ENCODE results near the gene AKAP9.

DNA sequence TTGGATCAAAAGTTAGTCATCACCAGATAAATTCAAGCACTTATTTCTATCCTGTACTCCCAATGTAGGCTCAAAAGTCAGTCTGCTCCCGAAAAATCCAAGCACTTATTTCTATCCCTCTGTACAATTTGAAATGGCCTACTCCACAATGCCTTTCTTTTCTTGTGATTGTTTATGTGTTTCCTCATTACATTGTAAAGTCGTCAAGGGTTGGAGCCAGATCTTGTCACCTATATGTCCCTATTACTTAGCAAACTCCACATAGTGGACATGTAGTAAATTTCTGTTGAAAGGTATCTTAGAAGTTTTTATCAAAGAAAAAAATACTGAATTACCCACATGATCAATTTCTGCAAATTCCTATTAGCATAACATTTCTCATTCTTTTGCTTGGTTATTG, 111.5 kb downstream of the AKAP9 start:
- TF ChIP-seq POLR2A (IDR thresholded peaks at IDR 0.05; ENCODE audit: low read length) (no peak), GATA1 (IDR thresholded peaks at IDR 0.05; ENCODE audit: low read depth, low read length) (no peak)

Measured in erythroblast (primary cell).